Activated T-helper 1 cell treated with anti-CD3 and anti-CD28 coated beads, Interleukin-12 subunit alpha, Interleukin-12 subunit beta, Interleukin-2, Interleukin-4 antibody, amounts not matched to agents 30 ng/mL and 10 ng/mL and 1 ng/mL, durations not matched to agents 14 hours and 24 hours and 36 hours (primary cell): Measurements from ENCODE around the gene LTBP3. TPM values are rescaled to one million over a fixed set of nuclear protein-coding genes. Genes with fewer than 3 reads are reported as not detected.

ENCODE experiments used
- DNase-seq: peaks from one replicate; pipeline ENCODE4 v3.0.0; 2021; ENCODE audit warnings: low spot score
- H3K27ac Mint-ChIP-seq: one replicate; pipeline ENCODE4 v1.8.0; 2021; ENCODE audit warnings: mild to moderate bottlenecking, mixed read lengths
- H3K27me3 Mint-ChIP-seq: one replicate; pipeline ENCODE4 v1.8.0; 2022; ENCODE audit warnings: mild to moderate bottlenecking, moderate library complexity, mixed read lengths; ENCODE audit not compliant: insufficient read depth
- H3K36me3 Mint-ChIP-seq: one replicate; pipeline ENCODE4 v1.8.0; 2021; ENCODE audit warnings: low read depth, mixed read lengths
- H3K4me1 Mint-ChIP-seq: one replicate; pipeline ENCODE4 v1.8.0; 2021; ENCODE audit warnings: low read depth, mixed read lengths
- H3K4me3 Mint-ChIP-seq: one replicate; pipeline ENCODE4 v1.8.0; 2021; ENCODE audit warnings: mild to moderate bottlenecking, moderate library complexity, mixed read lengths
- H3K9me3 Mint-ChIP-seq: one replicate; pipeline ENCODE4 v1.8.0; 2021; ENCODE audit warnings: mixed read lengths
- intact Hi-C: fragments of 100-400 bp; cut with micrococcal nuclease; formaldehyde crosslinking; loops from one replicate; pipeline ENCODE4 v1.15.1; 2024
- total RNA-seq: library from RNA; stranded (reverse); gene quantifications from 2 replicates; pipeline ENCODE4 v1.2.3, GENCODE V29; 2022

The LTBP3 gene
- total RNA-seq, 1 donor from 2014 or later = 97.9 TPM

DNA sequence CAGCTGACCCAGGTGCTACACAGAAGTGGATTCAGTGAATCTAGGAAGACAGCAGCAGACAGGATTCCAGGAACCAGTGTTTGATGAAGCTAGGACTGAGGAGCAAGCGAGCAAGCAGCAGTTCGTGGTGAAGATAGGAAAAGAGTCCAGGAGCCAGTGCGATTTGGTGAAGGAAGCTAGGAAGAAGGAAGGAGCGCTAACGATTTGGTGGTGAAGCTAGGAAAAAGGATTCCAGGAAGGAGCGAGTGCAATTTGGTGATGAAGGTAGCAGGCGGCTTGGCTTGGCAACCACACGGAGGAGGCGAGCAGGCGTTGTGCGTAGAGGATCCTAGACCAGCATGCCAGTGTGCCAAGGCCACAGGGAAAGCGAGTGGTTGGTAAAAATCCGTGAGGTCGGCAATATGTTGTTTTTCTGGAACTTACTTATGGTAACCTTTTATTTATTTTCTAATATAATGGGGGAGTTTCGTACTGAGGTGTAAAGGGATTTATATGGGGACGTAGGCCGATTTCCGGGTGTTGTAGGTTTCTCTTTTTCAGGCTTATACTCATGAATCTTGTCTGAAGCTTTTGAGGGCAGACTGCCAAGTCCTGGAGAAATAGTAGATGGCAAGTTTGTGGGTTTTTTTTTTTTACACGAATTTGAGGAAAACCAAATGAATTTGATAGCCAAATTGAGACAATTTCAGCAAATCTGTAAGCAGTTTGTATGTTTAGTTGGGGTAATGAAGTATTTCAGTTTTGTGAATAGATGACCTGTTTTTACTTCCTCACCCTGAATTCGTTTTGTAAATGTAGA, 57.6 kb downstream of the LTBP3 start:
- intact Hi-C loops = no loop called here
- Mint-ChIP-seq H3K4me1 (peaks cover 42% of the 10 kb centered on the region), H3K36me3 (peaks cover 20% of the 10 kb centered on the region), H3K4me3 (no peak overlapping the region), H3K27me3 (no peaks in the 10 kb centered on the region), H3K9me3 (no peaks in the 10 kb centered on the region), H3K27ac (no peak overlapping the region)
- no peak for DNase-seq

DNA sequence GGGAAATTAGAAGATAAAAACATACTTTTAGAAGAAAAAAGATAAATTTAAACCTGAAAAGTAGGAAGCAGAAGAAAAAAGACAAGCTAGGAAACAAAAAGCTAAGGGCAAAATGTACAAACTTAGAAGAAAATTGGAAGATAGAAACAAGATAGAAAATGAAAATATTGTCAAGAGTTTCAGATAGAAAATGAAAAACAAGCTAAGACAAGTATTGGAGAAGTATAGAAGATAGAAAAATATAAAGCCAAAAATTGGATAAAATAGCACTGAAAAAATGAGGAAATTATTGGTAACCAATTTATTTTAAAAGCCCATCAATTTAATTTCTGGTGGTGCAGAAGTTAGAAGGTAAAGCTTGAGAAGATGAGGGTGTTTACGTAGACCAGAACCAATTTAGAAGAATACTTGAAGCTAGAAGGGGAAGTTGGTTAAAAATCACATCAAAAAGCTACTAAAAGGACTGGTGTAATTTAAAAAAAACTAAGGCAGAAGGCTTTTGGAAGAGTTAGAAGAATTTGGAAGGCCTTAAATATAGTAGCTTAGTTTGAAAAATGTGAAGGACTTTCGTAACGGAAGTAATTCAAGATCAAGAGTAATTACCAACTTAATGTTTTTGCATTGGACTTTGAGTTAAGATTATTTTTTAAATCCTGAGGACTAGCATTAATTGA, 58.3 kb downstream of the LTBP3 start:
- H3K4me1 Mint-ChIP-seq = peaks cover 35% of the 10 kb centered on the region

DNA sequence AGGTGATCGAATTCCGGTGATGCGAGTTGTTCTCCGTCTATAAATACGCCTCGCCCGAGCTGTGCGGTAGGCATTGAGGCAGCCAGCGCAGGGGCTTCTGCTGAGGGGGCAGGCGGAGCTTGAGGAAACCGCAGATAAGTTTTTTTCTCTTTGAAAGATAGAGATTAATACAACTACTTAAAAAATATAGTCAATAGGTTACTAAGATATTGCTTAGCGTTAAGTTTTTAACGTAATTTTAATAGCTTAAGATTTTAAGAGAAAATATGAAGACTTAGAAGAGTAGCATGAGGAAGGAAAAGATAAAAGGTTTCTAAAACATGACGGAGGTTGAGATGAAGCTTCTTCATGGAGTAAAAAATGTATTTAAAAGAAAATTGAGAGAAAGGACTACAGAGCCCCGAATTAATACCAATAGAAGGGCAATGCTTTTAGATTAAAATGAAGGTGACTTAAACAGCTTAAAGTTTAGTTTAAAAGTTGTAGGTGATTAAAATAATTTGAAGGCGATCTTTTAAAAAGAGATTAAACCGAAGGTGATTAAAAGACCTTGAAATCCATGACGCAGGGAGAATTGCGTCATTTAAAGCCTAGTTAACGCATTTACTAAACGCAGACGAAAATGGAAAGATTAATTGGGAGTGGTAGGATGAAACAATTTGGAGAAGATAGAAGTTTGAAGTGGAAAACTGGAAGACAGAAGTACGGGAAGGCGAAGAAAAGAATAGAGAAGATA, 59.0 kb downstream of the LTBP3 start, which contains the start of gene MALAT1:
Gene MALAT1, plus strand, starts transcription at position 69 of the 736 bp plus-strand sequence.
- DNase-seq = peak; percentile 94
- no peaks in the 10 kb centered on the region for H3K27me3 Mint-ChIP-seq
- no peak within 1 kb of the TSS for H3K4me3 Mint-ChIP-seq
- H3K27ac Mint-ChIP-seq = no peak within 1 kb of the TSS
- H3K36me3 Mint-ChIP-seq = peaks cover 11% of the 10 kb centered on the region
- H3K9me3 Mint-ChIP-seq = no peaks in the 10 kb centered on the region
- H3K4me1 Mint-ChIP-seq = peaks cover 35% of the 10 kb centered on the region
- intact Hi-C loops = no loop called here

More for the DNA sequence above, 58.3 kb downstream of the LTBP3 start:
- no peaks in the 10 kb centered on the region for H3K9me3 Mint-ChIP-seq
- H3K36me3 Mint-ChIP-seq = peaks cover 14% of the 10 kb centered on the region
- intact Hi-C loops = no loop called here
- no peaks in the 10 kb centered on the region for H3K27me3 Mint-ChIP-seq
- H3K4me3 Mint-ChIP-seq = no peak overlapping the region
- no peak overlapping the region for H3K27ac Mint-ChIP-seq
- DNase-seq = no peak

DNA sequence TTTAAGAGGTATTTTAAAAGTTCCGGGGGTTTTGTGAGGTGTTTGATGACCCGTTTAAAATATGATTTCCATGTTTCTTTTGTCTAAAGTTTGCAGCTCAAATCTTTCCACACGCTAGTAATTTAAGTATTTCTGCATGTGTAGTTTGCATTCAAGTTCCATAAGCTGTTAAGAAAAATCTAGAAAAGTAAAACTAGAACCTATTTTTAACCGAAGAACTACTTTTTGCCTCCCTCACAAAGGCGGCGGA, 59.5 kb downstream of the LTBP3 start:
- Mint-ChIP-seq H3K4me3 (no peak overlapping the region), H3K9me3 (no peaks in the 10 kb centered on the region), H3K27me3 (no peaks in the 10 kb centered on the region), H3K27ac (no peak overlapping the region), H3K36me3 (peaks cover 6% of the 10 kb centered on the region), H3K4me1 (peaks cover 35% of the 10 kb centered on the region)
- DNase-seq = no peak
- intact Hi-C loops = no loop called here

DNA sequence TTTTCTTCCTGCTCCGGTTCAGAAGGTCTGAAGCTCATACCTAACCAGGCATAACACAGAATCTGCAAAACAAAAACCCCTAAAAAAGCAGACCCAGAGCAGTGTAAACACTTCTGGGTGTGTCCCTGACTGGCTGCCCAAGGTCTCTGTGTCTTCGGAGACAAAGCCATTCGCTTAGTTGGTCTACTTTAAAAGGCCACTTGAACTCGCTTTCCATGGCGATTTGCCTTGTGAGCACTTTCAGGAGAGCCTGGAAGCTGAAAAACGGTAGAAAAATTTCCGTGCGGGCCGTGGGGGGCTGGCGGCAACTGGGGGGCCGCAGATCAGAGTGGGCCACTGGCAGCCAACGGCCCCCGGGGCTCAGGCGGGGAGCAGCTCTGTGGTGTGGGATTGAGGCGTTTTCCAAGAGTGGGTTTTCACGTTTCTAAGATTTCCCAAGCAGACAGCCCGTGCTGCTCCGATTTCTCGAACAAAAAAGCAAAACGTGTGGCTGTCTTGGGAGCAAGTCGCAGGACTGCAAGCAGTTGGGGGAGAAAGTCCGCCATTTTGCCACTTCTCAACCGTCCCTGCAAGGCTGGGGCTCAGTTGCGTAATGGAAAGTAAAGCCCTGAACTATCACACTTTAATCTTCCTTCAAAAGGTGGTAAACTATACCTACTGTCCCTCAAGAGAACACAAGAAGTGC, 60.0 kb downstream of the LTBP3 start:
- no peak overlapping the region for H3K27ac Mint-ChIP-seq
- peak; percentile 59 for DNase-seq
- no peaks in the 10 kb centered on the region for H3K9me3 Mint-ChIP-seq
- no peak overlapping the region for H3K4me3 Mint-ChIP-seq
- no peaks in the 10 kb centered on the region for H3K27me3 Mint-ChIP-seq
- H3K4me1 Mint-ChIP-seq = peaks cover 35% of the 10 kb centered on the region
- peaks cover 4% of the 10 kb centered on the region for H3K36me3 Mint-ChIP-seq
- intact Hi-C loops = no loop called here

DNA sequence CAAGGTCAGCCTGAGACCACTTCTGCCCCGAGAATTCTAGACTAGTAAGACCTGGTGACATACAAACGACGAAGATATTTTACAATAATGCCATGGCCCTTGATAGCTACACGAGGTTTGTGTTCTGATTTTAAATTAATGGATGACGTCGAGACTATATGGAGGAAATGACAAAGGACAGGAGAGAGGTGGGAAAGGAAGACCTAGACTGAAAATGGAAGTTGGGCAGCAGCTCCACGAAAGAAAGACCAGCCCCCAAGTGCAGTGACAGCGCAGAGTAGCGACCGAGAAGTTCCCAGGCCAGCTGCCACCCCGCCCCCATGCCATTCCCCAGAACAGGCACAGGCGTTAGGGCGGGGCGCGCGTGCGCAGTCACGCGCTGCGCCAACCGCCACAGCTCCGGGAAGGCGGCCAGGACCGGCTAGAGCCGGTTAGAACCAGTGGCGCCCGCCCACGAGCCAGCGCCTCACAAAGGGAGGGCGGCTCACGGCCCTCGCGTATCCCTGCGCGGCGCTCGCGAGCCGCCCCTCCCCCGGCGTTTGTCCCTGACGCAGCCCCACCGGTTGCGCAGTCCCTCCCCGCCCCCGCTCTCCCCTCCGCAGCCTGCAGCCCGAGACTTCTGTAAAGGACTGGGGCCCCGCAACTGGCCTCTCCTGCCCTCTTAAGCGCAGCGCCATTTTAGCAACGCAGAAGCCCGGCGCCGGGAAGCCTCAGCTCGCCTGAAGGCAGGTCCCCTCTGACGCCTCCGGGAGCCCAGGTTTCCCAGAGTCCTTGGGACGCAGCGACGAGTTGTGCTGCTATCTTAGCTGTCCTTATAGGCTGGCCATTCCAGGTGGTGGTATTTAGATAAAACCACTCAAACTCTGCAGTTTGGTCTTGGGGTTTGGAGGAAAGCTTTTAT, 60.8 kb downstream of the LTBP3 start:
- intact Hi-C loops = loop anchor here (1.0 to 2.0 kb wide), 7 partner anchors 20 to 115 kb away; partner anchors contain the start of genes NEAT1, SLC25A45 and ZNRD2
- no peak overlapping the region for H3K4me3 Mint-ChIP-seq
- peak; percentile 98 for DNase-seq
- no peaks in the 10 kb centered on the region for H3K27me3 Mint-ChIP-seq
- no peaks in the 10 kb centered on the region for H3K9me3 Mint-ChIP-seq
- no peak overlapping the region for H3K27ac Mint-ChIP-seq
- H3K36me3 Mint-ChIP-seq = peaks cover 4% of the 10 kb centered on the region
- H3K4me1 Mint-ChIP-seq = peaks cover 37% of the 10 kb centered on the region

DNA sequence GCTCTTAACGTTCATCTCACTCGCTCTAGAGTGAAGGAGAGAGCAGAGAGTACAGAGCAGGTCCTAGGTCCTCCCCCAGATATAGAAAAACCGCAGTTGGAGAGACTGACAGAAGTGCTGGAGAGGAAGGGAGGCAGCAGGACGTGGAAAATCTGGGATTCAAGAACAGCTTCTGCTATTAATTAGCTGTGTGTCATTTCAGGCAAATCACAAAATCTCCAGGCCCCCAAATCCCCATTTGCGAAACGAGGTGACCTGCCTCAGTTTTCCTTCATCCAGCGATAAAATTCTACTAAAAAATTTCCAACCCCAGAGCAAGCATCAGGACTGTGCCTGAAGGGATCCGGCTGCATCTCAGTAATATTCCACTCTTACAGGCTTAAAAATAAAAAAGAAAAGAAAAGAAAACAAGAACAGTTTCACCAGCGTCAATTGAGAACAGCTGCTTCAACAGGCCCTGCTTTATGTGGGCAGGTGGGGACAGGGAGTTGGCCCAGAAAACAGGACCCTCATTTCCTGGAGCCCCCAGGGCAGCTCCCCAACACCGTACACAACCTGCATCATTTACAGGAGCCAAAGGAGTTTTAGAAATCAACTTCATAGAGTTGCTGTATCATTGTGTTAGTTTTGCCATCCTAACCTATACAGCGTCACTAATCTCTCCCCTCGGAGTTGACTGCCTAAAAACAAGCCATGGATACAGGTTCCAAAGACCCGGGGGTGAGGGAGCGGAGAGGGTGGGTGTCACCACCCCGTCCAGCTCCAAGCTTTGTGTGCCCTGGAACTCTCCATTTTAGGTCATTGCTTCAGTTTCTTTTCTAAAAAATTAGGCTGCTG, 61.6 kb downstream of the LTBP3 start:
- no peak overlapping the region for H3K27ac Mint-ChIP-seq
- H3K9me3 Mint-ChIP-seq = no peaks in the 10 kb centered on the region
- intact Hi-C loops = loop anchor here (1.0 to 2.0 kb wide), 7 partner anchors 19 to 114 kb away; partner anchors contain the start of genes NEAT1, SLC25A45 and ZNRD2
- peaks cover 46% of the 10 kb centered on the region for H3K4me1 Mint-ChIP-seq
- DNase-seq = no peak
- H3K36me3 Mint-ChIP-seq = peaks cover 4% of the 10 kb centered on the region
- no peaks in the 10 kb centered on the region for H3K27me3 Mint-ChIP-seq
- H3K4me3 Mint-ChIP-seq = no peak overlapping the region

DNA sequence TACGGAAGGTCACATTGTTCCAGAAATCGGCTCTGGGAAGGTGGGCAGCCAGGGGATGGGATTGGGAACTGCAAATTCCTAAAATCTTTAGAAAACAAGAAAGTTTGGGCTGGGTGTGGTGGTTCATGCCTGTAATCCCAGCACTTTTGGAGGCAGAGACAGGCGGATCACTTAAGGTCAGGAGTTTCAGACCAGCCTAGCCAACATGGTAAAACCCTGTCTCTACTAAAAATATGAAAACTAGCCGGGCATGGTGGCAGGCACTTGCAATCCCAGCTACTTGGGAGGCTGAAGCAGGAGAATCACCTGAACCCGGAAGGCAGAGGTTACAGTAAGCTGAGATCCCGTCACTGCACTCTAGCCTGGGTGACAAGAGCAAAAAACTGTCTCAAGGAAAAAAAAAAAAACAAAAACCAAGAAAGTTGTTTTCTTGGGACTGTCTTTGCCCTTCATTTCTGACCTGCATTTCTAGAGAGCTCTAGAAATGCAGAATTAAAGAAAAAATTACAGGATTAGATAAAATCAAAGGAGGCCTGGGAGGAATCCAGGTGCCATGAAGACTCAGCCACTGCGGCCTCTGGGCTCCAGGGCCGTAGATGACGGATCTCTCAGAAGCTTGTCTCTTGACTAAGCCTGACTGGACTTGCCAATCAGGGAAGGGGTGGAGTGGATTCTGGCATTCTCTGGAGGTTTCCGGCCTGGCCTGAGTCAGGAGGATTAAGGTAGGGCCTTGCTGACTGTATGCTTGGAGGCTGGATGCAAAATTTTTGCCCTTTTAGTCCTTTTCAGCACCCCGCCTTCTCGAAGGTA, 64.6 kb downstream of the LTBP3 start:
- H3K27ac Mint-ChIP-seq = peak overlapping the region; percentile 94
- no peaks in the 10 kb centered on the region for H3K27me3 Mint-ChIP-seq
- no peak for DNase-seq
- intact Hi-C loops = no loop called here
- H3K4me1 Mint-ChIP-seq = peaks cover 65% of the 10 kb centered on the region
- peaks cover 4% of the 10 kb centered on the region for H3K36me3 Mint-ChIP-seq
- H3K9me3 Mint-ChIP-seq = no peaks in the 10 kb centered on the region
- H3K4me3 Mint-ChIP-seq = peak overlapping the region; percentile 69

DNA sequence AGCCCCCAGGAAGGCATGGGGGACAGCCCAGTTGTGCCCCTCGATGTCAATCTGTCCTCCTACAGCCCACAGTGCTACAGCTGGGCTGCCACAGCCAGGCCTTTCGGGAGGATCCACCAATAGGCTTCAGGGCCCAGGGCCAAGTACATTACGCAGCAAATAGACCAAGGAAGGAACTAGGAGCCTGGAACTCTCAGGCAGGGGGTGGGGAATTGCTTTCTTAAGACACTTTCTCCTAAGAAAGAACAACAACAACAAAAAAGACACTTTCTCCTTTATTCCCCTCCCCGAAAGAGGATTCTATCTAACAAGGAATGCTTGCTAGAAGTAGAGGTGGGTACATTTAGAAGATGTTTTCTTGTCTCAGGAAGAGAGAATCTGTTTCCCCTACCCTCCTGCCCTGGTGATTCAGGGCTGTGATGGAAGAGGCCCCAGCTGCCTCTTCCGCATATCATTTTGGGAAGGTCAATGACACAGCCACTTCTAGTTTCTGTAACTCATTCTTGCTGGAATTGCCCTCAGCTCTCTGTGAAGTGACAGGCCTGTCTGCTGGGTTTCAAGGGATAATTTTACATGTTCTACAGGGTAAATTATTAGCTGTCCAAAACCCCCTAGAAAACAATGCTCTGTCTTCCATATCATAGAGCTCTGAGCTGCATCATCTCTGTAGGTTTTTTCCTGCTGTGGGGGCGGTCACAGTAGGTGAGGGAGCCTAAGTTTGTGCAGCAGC, 65.4 kb downstream of the LTBP3 start:
- peaks cover 73% of the 10 kb centered on the region for H3K4me1 Mint-ChIP-seq
- peak overlapping the region; percentile 69 for H3K4me3 Mint-ChIP-seq
- DNase-seq = no peak

DNA sequence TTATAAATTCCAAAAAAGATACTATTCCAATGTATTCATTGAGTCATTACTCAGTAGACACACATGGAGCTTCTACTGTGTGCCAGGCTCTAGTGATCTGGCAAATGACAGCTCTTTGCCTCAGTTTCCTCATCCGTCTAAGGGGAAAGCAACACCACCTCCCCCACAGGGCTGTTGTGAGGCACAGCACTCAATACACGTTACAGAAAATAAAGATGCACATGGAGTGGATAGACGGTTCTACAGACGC, 65.8 kb downstream of the LTBP3 start:
- peaks cover 78% of the 10 kb centered on the region for H3K4me1 Mint-ChIP-seq
- H3K4me3 Mint-ChIP-seq = peak overlapping the region; percentile 45
- no peaks in the 10 kb centered on the region for H3K9me3 Mint-ChIP-seq

More for the DNA sequence above, 65.4 kb downstream of the LTBP3 start:
- intact Hi-C loops = no loop called here
- peaks cover 4% of the 10 kb centered on the region for H3K36me3 Mint-ChIP-seq
- H3K27ac Mint-ChIP-seq = peak overlapping the region; percentile 94
- H3K9me3 Mint-ChIP-seq = no peaks in the 10 kb centered on the region
- no peaks in the 10 kb centered on the region for H3K27me3 Mint-ChIP-seq

More for the DNA sequence above, 65.8 kb downstream of the LTBP3 start:
- intact Hi-C loops = no loop called here
- DNase-seq = no peak
- Mint-ChIP-seq H3K36me3 (peaks cover 4% of the 10 kb centered on the region), H3K27me3 (no peaks in the 10 kb centered on the region), H3K27ac (peak overlapping the region; percentile 94)
